ENCODE data around the gene CD48. TPM values are rescaled to one million over a fixed set of nuclear protein-coding genes. Genes with fewer than 3 reads are reported as not detected.
A peak's percentile ranks its signal among the peaks of the same experiment; 100 is the strongest.

CD48 gene
- total RNA-seq, 2 donors from 2014 or later = 386 to 387 TPM

DNA sequence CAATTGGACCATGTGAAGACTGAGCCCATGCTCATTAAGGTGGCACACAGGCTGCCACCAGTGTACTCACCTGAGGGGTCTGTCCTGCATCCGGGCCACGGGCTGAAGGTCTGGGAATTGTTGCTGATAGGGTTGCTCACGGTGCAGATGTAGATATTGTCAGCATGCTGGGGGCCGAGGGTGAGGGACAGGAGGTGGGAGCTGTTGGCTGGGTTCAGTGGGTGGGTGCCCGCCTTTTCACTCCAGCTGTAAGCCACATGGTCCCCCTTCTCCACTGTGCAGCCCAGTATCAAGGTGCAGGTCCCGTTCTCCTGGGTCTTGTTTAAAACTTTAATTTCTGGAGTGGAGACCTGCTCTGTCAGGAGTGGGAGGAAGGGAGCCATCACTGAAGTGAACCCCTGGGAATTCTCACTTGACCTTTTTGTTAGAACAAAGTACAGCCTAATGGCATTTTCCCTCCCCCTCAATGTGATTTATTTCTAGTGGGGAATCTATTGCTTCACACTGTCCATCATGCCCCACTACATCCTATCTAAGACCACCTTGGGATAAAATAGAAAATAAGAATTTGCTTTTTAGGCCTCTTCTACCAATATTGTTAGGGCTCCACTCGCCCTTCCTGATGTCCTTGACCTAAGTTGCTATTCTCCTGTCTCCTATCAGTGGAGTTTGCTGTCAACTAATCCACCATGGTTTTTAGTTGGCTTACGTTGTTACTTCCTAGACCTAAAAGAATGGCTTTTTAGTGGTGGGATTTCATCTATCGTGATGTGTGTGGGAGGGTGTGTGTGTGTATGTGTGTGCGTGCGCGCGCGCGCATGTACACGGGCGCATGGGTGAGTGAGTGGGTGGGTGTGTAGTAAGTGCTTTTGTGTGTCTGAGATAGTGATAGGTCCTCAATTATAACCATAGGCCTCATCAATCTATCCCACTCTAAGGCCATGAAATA lies 76.8 kb downstream of the CD48 start:
- peaks cover 78% of the 10 kb centered on the region for H3K4me1 Mint-ChIP-seq
- H3K27ac Mint-ChIP-seq = peak overlapping the region; percentile 99
- H3K9me3 ChIP-seq (ENCODE audit: control insufficient read depth, low read length, poor library complexity, severe bottlenecking) = no peaks in the 10 kb centered on the region
- no peaks in the 10 kb centered on the region for H3K27me3 Mint-ChIP-seq
- ATAC-seq (no peak), DNase-seq (no peak)
- H3K36me3 Mint-ChIP-seq (ENCODE audit: low read depth) = peaks cover 16% of the 10 kb centered on the region
- peak overlapping the region; percentile 28 for H3K4me3 Mint-ChIP-seq

- peaks cover 8% of the 10 kb centered on the region for H3K36me3 Mint-ChIP-seq (ENCODE audit: low read depth)
- ATAC-seq (no peak), DNase-seq (no peak)
- peaks cover 75% of the 10 kb centered on the region for H3K4me1 Mint-ChIP-seq
- peak overlapping the region; percentile 73 for H3K4me3 Mint-ChIP-seq
- H3K27me3 Mint-ChIP-seq = no peaks in the 10 kb centered on the region
- H3K9me3 ChIP-seq (ENCODE audit: control insufficient read depth, low read length, poor library complexity, severe bottlenecking) = no peaks in the 10 kb centered on the region
- H3K27ac Mint-ChIP-seq = peak overlapping the region; percentile 99
These were observed 78.2 kb downstream of the CD48 start for GRCh38 chr1:160633330-160633903.

- H3K4me1 Mint-ChIP-seq = peaks cover 70% of the 10 kb centered on the region
- H3K4me3 Mint-ChIP-seq = no peak overlapping the region
- no peaks in the 10 kb centered on the region for H3K9me3 ChIP-seq (ENCODE audit: control insufficient read depth, low read length, poor library complexity, severe bottlenecking)
- peak overlapping the region; percentile 99 for H3K27ac Mint-ChIP-seq
- ATAC-seq = no peak
- H3K36me3 Mint-ChIP-seq (ENCODE audit: low read depth) = peaks cover 8% of the 10 kb centered on the region
- H3K27me3 Mint-ChIP-seq = no peaks in the 10 kb centered on the region
- no peak for DNase-seq
These were observed 79.5 kb downstream of the CD48 start for GRCh38 chr1:160631983-160632625.

DNA sequence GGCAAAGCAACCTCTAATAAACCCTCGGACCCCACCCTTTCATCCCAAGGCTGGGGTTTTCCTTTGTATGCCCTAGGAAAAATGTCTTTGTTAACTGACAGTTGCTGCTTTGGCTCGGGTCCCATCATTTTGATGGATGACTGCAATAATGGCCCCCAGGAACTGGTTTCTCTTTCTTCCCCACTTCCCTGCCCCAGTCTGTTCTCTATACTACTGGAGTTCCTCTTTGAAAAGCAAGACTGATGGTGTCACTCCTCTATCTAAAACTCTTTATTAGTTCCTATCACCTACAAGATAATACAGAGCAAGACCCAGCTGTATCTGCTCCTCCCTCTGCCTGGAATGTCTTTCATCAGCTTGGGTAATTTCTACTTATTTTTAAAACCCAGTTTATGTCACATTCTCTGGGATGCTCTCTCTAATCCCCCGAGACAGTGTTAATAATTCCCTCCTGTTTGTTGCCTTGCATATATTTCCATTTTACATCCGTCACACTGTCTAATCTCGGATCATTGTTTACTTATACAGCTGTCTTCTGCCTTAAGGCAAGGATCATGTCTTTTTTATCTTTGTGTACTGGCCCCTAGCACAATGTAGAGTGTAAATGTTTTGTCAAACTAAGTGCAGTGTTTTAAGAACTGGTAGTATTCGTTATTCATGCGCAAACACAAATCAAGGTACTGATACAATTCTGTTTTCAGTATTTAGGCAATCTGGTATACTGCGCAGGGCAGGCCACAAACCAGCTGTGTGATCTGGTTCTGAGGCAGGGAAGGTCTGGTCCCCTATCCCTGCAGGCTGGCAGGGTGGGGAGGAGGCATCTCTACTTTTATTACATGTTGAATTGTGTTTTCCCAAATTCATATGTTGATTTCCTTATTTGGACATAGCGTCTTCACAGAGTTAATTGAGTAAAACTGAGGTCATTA lies 80.8 kb downstream of the CD48 start:
- peak overlapping the region; percentile 99 for H3K27ac Mint-ChIP-seq
- peaks cover 68% of the 10 kb centered on the region for H3K4me1 Mint-ChIP-seq
- no peaks in the 10 kb centered on the region for H3K27me3 Mint-ChIP-seq
- DNase-seq = no peak
- H3K4me3 Mint-ChIP-seq = peak overlapping the region; percentile 82
- no peak for ATAC-seq
- H3K36me3 Mint-ChIP-seq (ENCODE audit: low read depth) = peaks cover 4% of the 10 kb centered on the region
- no peaks in the 10 kb centered on the region for H3K9me3 ChIP-seq (ENCODE audit: control insufficient read depth, low read length, poor library complexity, severe bottlenecking)

- H3K27ac Mint-ChIP-seq = peak overlapping the region; percentile 99
- peaks cover 7% of the 10 kb centered on the region for H3K36me3 Mint-ChIP-seq (ENCODE audit: low read depth)
- H3K9me3 ChIP-seq (ENCODE audit: control insufficient read depth, low read length, poor library complexity, severe bottlenecking) = no peaks in the 10 kb centered on the region
- DNase-seq (peak; percentile 45 to 70 (median 53)), ATAC-seq (peak; percentile 82)
- peaks cover 73% of the 10 kb centered on the region for H3K4me1 Mint-ChIP-seq
- H3K4me3 Mint-ChIP-seq = peak overlapping the region; percentile 82
- no peaks in the 10 kb centered on the region for H3K27me3 Mint-ChIP-seq
These were observed 82.1 kb downstream of the CD48 start for GRCh38 chr1:160629286-160630210.

- peaks cover 72% of the 10 kb centered on the region for H3K4me1 Mint-ChIP-seq
- peaks cover 7% of the 10 kb centered on the region for H3K36me3 Mint-ChIP-seq (ENCODE audit: low read depth)
- H3K27ac Mint-ChIP-seq = peak overlapping the region; percentile 99
- H3K4me3 Mint-ChIP-seq = peak overlapping the region; percentile 82
- ATAC-seq = peak; percentile 33
- H3K9me3 ChIP-seq (ENCODE audit: control insufficient read depth, low read length, poor library complexity, severe bottlenecking) = no peaks in the 10 kb centered on the region
- DNase-seq = no peak
- H3K27me3 Mint-ChIP-seq = no peaks in the 10 kb centered on the region
These were observed 82.8 kb downstream of the CD48 start for GRCh38 chr1:160628799-160629263.

Other genes starting within 250 kb of the CD48 start
- 10 to 100 TPM; 24.8 to 38.0 TPM for gene SLAMF6, start 188.6 kb downstream of the CD48 start, total RNA-seq
- gene CD84, start 132.3 kb downstream of the CD48 start, total RNA-seq = 10 to 100 TPM; 66.2 to 71.6 TPM
- gene SLAMF1, start 64.8 kb downstream of the CD48 start, total RNA-seq = 10 to 100 TPM; 67.8 to 70.6 TPM
- 1 to 10 TPM; 3.1 to 3.9 TPM for gene SLAMF7, start 27.4 kb upstream of the CD48 start, total RNA-seq
- gene LY9, start 84.4 kb upstream of the CD48 start, total RNA-seq = 100 to 1,000 TPM in 1 of 2 donors, 10 to 100 TPM in 1; 96.6 to 124 TPM
- 1 to 10 TPM in 1 of 2 donors, under 1 TPM in 1; 0.73 to 1.4 TPM for gene CD244, start 151.1 kb upstream of the CD48 start, total RNA-seq
- gene ITLN1, start 173.4 kb upstream of the CD48 start, total RNA-seq = not detected
- not detected for gene ITLN2, start 243.0 kb upstream of the CD48 start, total RNA-seq

Measured in T-helper 17 cell (primary cell).